GM19099 (cell line): ENCODE data around the gene CDIPT.

ENCODE experiments used
- POLR2A ChIP-seq: IDR thresholded peaks from 3 replicates; pipeline ENCODE4 v1.6.1; 2011; ENCODE audit warnings: low read depth; ENCODE audit not compliant: insufficient read length; ENCODE audit errors: extremely low read depth

Gene CDIPT

DNA sequence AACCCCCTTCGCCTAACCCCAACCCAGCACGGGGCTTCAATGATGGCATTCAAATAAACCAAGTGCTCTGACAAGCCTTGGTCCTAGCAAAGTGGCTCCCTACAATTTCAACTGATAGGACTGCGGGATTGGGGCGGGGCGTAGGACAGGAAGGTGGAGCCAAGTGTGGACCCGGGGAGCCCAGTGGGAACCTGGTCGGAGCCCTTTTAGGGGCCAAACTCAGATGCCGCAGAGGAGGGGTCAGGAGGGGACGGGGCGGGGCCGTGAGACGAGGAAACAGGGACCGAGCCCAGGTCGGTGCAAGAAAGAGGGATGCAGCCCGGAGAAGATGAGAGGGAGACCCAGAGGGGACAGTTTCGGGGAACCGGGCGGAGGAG lies 13.2 kb upstream of the CDIPT start:
- TF ChIP-seq POLR2A: no peak

DNA sequence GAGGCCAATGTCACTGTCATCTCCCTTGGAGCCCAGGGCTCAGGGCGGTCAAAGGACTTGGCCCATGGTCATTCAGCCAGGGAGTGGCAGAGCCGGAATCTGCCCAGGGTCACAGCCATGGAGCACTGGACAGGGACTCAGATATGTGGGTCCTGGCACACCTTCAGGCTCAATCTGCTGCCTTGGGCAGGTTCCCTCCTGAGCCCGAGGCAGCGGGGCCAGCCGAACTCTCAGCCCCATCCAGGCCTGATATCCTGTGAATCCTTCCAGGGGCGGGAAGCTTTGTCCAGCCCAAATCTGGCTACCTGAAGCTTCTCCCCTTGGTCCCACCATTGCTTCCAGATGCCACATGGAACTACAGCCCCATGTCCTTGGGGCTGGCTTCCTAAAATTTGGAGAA lies 12.2 kb upstream of the CDIPT start:
- TF ChIP-seq POLR2A: no peak

DNA sequence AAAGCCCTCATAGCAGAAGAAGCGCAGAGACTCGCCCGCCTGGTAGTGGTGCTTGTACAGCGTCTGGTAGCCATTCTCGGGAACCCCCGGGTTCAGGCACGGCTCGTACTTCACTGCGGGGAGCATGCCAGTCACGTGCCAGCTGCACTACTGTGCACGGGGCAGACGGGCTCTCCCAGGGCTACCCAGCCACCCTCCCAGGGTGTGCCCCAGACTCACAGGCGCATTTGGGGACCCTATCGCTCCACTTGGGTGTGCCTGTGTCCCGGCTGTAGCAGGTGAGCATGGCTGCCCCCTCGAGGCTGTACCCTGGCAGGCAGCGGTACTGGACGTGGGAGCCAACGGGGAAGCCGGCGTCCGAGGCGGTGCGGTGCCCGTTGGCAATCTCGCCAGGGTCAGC lies 10.3 kb upstream of the CDIPT start:
- no peak for TF ChIP-seq POLR2A

- TF ChIP-seq POLR2A: no peak
These were observed 9.0 kb upstream of the CDIPT start for GRCh38 chr16:29871822-29872546.

DNA sequence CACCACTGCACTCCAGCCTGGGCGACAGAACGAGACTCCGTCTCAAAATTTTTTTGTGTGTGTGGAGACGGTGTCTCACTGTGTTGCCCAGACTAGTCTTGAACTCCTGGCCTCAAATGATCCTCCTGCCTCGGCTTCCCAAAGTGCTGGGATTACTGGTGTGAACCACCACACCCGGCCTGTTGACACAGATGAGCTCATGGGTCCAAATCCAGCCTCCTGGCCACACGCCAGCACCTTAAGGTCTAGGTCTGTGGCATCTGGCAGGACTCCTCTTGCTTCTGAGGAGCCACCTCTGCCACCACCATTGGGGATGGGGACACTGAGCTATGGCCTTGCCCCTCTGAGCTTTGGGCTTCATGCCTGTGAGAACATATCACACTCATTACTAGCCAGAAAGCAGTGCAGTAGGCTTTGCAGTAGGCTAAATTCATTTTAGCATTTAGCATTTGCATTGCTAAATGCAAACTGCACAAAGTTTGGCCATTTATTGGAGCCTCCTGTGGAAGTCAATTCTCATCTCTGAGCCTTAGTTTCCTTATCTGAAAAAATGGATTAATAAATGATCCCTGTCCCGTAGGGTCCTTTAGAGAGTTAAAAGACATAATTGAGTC lies 5.5 kb upstream of the CDIPT start:
- no peak for TF ChIP-seq POLR2A

GRCh38 chr16:29864205-29864604 lies 1.2 kb upstream of the CDIPT start:
- no peak for TF ChIP-seq POLR2A

- TF ChIP-seq POLR2A: no peak
These were observed 601 bp upstream of the CDIPT start for GRCh38 chr16:29863669-29863984.

DNA sequence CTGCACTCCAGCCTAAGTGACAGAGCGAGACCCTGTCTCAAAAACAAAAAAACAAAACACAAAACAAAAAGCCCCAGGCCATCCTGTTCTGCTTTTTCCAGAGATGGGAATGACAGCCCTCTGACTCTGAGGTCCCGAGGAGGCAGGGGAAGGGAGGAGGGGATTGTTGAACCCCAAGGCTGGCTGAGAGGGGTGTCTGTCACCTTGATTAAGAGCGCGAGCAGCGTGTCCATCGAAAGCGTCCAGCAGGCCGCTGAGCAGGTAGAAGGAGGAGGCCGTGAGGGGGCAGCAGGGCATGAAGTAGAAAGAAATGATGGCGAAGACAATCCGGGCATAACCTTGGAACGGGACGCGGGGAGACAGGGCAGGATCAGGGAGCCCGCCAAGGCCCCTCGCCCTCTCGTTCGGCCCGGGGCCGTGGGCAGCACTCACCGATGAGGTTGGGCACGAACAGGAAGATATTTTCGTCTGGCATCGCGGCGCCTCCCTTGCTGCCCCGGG lies 593 bp downstream of the CDIPT start:
- TF ChIP-seq POLR2A: no peak

DNA sequence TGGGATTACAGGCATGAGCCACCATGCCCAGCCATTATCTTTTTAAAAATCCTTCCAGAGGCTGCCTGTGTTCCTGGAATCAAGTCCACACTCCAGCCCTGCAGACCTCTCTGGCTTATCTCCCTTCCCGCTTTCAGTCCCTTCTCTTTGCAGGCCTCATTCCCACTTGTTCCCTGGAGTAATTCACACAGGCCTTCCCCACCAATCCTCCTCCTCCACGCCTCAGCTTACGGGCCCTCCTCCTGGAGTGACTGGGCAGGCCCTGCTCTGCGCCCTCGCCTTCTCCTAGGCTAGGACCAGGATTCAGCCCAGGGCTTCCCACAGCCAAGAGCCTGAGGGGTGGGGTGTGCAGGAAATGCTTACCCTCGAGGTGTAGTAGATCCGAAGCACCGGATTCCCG lies 2.8 kb downstream of the CDIPT start:
- TF ChIP-seq POLR2A: no peak

GRCh38 chr16:29858974-29859373 lies 4.1 kb downstream of the CDIPT start:
- TF ChIP-seq POLR2A: no peak

DNA sequence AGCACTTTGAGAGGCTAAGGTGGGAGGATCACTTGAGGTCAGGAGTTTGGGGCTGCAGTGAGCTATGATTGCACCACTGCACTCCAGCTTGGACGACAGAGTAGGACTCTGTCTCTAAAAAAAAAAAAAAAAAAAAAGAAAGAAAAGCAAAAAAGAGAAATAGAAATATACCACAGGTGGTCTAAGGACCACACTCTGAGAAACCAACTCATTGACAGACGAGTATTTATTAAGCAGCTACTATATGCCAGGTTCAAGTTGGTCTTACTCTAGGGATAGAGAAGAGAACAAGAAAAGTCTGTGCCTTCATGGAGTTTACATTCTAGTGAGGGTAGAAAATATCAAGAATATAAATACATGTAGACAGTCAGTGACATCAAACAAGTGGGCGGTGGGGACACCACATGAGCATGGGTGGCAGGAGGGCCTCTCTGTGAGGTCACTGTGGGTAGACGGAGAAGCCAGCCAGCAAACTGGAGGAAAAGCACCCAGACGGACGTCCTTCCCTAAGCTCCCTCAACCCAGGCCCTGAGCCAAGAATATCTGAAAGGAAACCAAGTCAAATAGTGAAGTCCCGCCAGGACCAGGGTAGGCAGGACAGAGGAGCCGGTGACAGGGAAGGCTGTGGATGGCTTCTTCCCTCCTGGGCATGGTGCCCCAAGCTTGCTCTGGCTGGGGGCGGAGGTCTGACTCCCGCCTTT lies 4.7 kb downstream of the CDIPT start:
- TF ChIP-seq POLR2A: no peak

DNA sequence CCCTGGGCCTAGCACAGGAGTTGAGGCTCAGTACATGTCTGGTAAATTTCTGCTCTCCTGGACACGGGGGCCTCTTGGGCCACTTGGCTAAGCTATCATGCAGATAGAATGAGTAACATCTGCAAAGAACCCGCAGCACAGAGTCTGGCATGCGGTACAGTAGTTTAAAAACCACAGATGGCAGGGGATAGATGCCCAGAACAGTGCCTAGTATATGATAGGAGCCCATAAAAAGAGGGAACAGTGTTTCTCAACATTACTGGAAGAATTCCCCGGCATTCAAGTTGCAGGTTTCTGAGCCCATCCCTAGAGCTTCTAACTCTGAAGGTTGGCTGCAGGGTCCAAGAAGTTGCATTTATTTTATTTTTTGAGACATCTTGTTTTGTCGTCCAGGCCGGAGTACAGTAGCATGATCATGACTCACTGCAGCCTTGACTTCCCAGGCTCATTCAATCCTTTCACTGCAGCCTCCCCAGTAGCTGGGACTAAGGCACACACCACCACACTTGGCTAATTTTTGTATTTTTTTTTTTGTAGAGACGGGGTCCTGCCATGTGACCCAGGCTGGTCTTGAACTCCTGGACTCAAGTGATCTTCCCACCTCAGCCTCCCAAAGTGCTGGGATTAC lies 5.8 kb downstream of the CDIPT start:
- TF ChIP-seq POLR2A: no peak

DNA sequence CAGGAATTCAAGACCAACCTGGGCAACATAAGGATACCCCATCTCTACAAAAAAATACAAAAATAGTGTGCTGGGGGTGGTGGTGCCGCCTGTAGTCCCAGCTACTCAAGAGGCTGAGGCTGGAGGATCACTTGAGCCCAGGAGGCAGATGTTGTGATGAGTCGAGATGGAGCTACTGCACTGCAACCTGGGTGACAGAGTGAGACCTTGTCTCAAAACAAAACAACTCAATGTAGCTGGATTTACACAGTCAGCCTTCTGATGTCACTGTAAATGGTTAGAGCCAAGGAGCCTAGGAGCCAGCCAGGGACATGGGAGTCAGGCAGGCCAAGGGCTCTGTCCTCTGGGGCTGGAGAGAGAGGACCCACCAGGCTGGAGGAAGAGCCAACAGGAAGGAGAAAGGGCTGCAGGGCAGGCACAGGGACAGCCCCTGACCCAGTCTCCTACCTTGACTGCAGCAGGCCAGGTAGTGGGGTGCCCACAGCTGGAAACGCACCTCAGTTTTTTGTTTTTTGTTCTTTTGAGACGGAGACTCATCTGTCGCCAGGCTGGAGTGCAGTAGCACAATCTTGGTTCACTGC lies 8.4 kb downstream of the CDIPT start:
- no peak for TF ChIP-seq POLR2A

GRCh38 chr16:29852654-29853053 lies 10.4 kb downstream of the CDIPT start:
- no peak for TF ChIP-seq POLR2A

GRCh38 chr16:29850998-29851397 lies 12.0 kb downstream of the CDIPT start:
- TF ChIP-seq POLR2A: no peak
